ENCODE results near the gene KBTBD8.

KBTBD8 gene

GRCh38 chr3:66998113-66998903 is at the start of gene KBTBD8:
TSS of gene KBTBD8 (plus strand) at chr3:66998307. CDS start at chr3:66998356, 49 bp downstream.
- FAIRE-seq, result peak; percentile 94
- peak; percentile 93 for DNase-seq (ENCODE audit: low spot score)

- DNase-seq (ENCODE audit: low spot score), result no peak
- FAIRE-seq, result no peak
These were observed 49.3 kb upstream of the KBTBD8 start for GRCh38 chr3:66948838-66949237.

GRCh38 chr3:66949898-66950297 is 48.2 kb upstream of the KBTBD8 start:
- DNase-seq (ENCODE audit: low spot score) (no peak), FAIRE-seq (no peak)

- no peak for DNase-seq (ENCODE audit: low spot score)
- FAIRE-seq, result no peak
These were observed 45.8 kb upstream of the KBTBD8 start for GRCh38 chr3:66952357-66952756.

GRCh38 chr3:66953934-66954445 is 44.1 kb upstream of the KBTBD8 start:
- FAIRE-seq, result no peak

GRCh38 chr3:66956742-66957141 is 41.4 kb upstream of the KBTBD8 start:
- DNase-seq (ENCODE audit: low spot score), result no peak
- no peak for FAIRE-seq

More at GRCh38 chr3:66953934-66954445, 44.1 kb upstream of the KBTBD8 start:
- DNase-seq (ENCODE audit: low spot score), result no peak

- FAIRE-seq, result no peak
- DNase-seq (ENCODE audit: low spot score), result no peak
These were observed 40.7 kb upstream of the KBTBD8 start for GRCh38 chr3:66957367-66957766.

GRCh38 chr3:66958067-66958466 is 40.0 kb upstream of the KBTBD8 start:
- no peak for FAIRE-seq

GRCh38 chr3:66962664-66963063 is 35.4 kb upstream of the KBTBD8 start:
- DNase-seq (ENCODE audit: low spot score) (no peak), FAIRE-seq (no peak)

More at GRCh38 chr3:66958067-66958466, 40.0 kb upstream of the KBTBD8 start:
- DNase-seq (ENCODE audit: low spot score), result no peak

- FAIRE-seq, result no peak
- no peak for DNase-seq (ENCODE audit: low spot score)
These were observed 26.9 kb upstream of the KBTBD8 start for GRCh38 chr3:66971245-66971644.

- DNase-seq (ENCODE audit: low spot score), result peak; percentile 31
- FAIRE-seq, result no peak
These were observed 26.1 kb upstream of the KBTBD8 start for GRCh38 chr3:66971891-66972551.

- DNase-seq (ENCODE audit: low spot score) (no peak), FAIRE-seq (no peak)
These were observed 17.3 kb upstream of the KBTBD8 start for GRCh38 chr3:66980791-66981190.

GRCh38 chr3:66983101-66983500 is 15.0 kb upstream of the KBTBD8 start:
- no peak for FAIRE-seq

GRCh38 chr3:66985336-66985920 is 12.7 kb upstream of the KBTBD8 start:
- FAIRE-seq, result no peak
- no peak for DNase-seq (ENCODE audit: low spot score)

More at GRCh38 chr3:66983101-66983500, 15.0 kb upstream of the KBTBD8 start:
- DNase-seq (ENCODE audit: low spot score), result no peak

GRCh38 chr3:66986406-66986805 is 11.7 kb upstream of the KBTBD8 start:
- FAIRE-seq (no peak), DNase-seq (ENCODE audit: low spot score) (no peak)

GRCh38 chr3:66989241-66989640 is 8.9 kb upstream of the KBTBD8 start:
- FAIRE-seq (no peak), DNase-seq (ENCODE audit: low spot score) (no peak)

- no peak for DNase-seq (ENCODE audit: low spot score)
- FAIRE-seq, result no peak
These were observed 8.0 kb upstream of the KBTBD8 start for GRCh38 chr3:66989860-66990696.

GRCh38 chr3:66991459-66991858 is 6.6 kb upstream of the KBTBD8 start:
- DNase-seq (ENCODE audit: low spot score) (no peak), FAIRE-seq (no peak)

GRCh38 chr3:66993082-66993481 is 5.0 kb upstream of the KBTBD8 start:
- DNase-seq (ENCODE audit: low spot score) (no peak), FAIRE-seq (no peak)

- DNase-seq (ENCODE audit: low spot score), result no peak
- FAIRE-seq, result no peak
These were observed 3.5 kb upstream of the KBTBD8 start for GRCh38 chr3:66994588-66994987.

GRCh38 chr3:66996696-66997095 is 1.4 kb upstream of the KBTBD8 start:
- no peak for FAIRE-seq
- no peak for DNase-seq (ENCODE audit: low spot score)

Data from RCC 7860 (cell line).